ENCODE data around the gene ATP6V0A1. TPM values are rescaled to one million over a fixed set of nuclear protein-coding genes. Genes with fewer than 3 reads are reported as not detected.

ATP6V0A1 gene
- total RNA-seq, 1 donor from 2014 or later, result 20.0 TPM

GRCh38 chr17:42522263-42522790 lies 63.6 kb downstream of the ATP6V0A1 start:
- H3K36me3 ChIP-seq (ENCODE audit: control insufficient read depth, insufficient read depth, low read length), result peaks cover 7% of the 10 kb centered on the region
- TF ChIP-seq CTCF (IDR thresholded peaks at IDR 0.05; ENCODE audit: insufficient read depth, low read length, severe bottlenecking), result no peak
- DNase-seq (ENCODE audit: low read depth), result no peak
- FAIRE-seq, result no peak
- H3K27me3 ChIP-seq (ENCODE audit: control insufficient read depth, insufficient read depth, low read length), result no peaks in the 10 kb centered on the region
- no peak overlapping the region for H3K4me3 ChIP-seq (ENCODE audit: low read depth, low read length)

- Histone ChIP-seq H3K27me3 (ENCODE audit: control insufficient read depth, insufficient read depth, low read length) (no peaks in the 10 kb centered on the region), H3K36me3 (ENCODE audit: control insufficient read depth, insufficient read depth, low read length) (peaks cover 7% of the 10 kb centered on the region), H3K4me3 (ENCODE audit: low read depth, low read length) (no peak overlapping the region)
- no peak for TF ChIP-seq CTCF (IDR thresholded peaks at IDR 0.05; ENCODE audit: insufficient read depth, low read length, severe bottlenecking)
- no peak for FAIRE-seq
- DNase-seq (ENCODE audit: low read depth), result no peak
Measured at GRCh38 chr17:42522798-42523278, 64.2 kb downstream of the ATP6V0A1 start.

GRCh38 chr17:42525221-42525620 lies 66.5 kb downstream of the ATP6V0A1 start:
- no peak for FAIRE-seq
- TF ChIP-seq CTCF (IDR thresholded peaks at IDR 0.05; ENCODE audit: insufficient read depth, low read length, severe bottlenecking), result no peak

GRCh38 chr17:42526031-42526444 lies 67.4 kb downstream of the ATP6V0A1 start:
- no peak overlapping the region for H3K4me3 ChIP-seq (ENCODE audit: low read depth, low read length)
- peaks cover 4% of the 10 kb centered on the region for H3K36me3 ChIP-seq (ENCODE audit: control insufficient read depth, insufficient read depth, low read length)
- TF ChIP-seq CTCF (IDR thresholded peaks at IDR 0.05; ENCODE audit: insufficient read depth, low read length, severe bottlenecking), result no peak
- DNase-seq (ENCODE audit: low read depth) (peak; percentile 21), FAIRE-seq (no peak)
- no peaks in the 10 kb centered on the region for H3K27me3 ChIP-seq (ENCODE audit: control insufficient read depth, insufficient read depth, low read length)

More at GRCh38 chr17:42525221-42525620, 66.5 kb downstream of the ATP6V0A1 start:
- Histone ChIP-seq H3K27me3 (ENCODE audit: control insufficient read depth, insufficient read depth, low read length) (no peaks in the 10 kb centered on the region), H3K4me3 (ENCODE audit: low read depth, low read length) (no peak overlapping the region), H3K36me3 (ENCODE audit: control insufficient read depth, insufficient read depth, low read length) (peaks cover 7% of the 10 kb centered on the region)
- DNase-seq (ENCODE audit: low read depth), result peak; percentile 90

GRCh38 chr17:42527932-42528331 lies 69.3 kb downstream of the ATP6V0A1 start:
- no peak overlapping the region for H3K4me3 ChIP-seq (ENCODE audit: low read depth, low read length)
- no peaks in the 10 kb centered on the region for H3K36me3 ChIP-seq (ENCODE audit: control insufficient read depth, insufficient read depth, low read length)
- FAIRE-seq (no peak), DNase-seq (ENCODE audit: low read depth) (no peak)
- no peak for TF ChIP-seq CTCF (IDR thresholded peaks at IDR 0.05; ENCODE audit: insufficient read depth, low read length, severe bottlenecking)
- H3K27me3 ChIP-seq (ENCODE audit: control insufficient read depth, insufficient read depth, low read length), result no peaks in the 10 kb centered on the region

GRCh38 chr17:42529061-42529460 lies 70.4 kb downstream of the ATP6V0A1 start:
- Histone ChIP-seq H3K36me3 (ENCODE audit: control insufficient read depth, insufficient read depth, low read length) (no peaks in the 10 kb centered on the region), H3K27me3 (ENCODE audit: control insufficient read depth, insufficient read depth, low read length) (no peaks in the 10 kb centered on the region), H3K4me3 (ENCODE audit: low read depth, low read length) (no peak overlapping the region)
- FAIRE-seq (no peak), DNase-seq (ENCODE audit: low read depth) (no peak)
- no peak for TF ChIP-seq CTCF (IDR thresholded peaks at IDR 0.05; ENCODE audit: insufficient read depth, low read length, severe bottlenecking)
